Epidermal melanocyte (primary cell): ENCODE measurements around the gene UMODL1.
"Not testable (repeated sequence)": the region's sequence is repeated elsewhere in the genome, so short reads cannot be mapped to it uniquely, and the experiment has no call there.

Source experiments
- DNase-seq: peaks from one replicate; pipeline ENCODE4 v3.0.0; 2011; ENCODE audit warnings: low spot score; ENCODE audit not compliant: insufficient read length

UMODL1 gene

GRCh38 chr21:42078247-42079007 is 7.3 kb downstream of the UMODL1 start:
- not testable (repeated sequence) for DNase-seq

- no peak for DNase-seq
Observed at GRCh38 chr21:42079008-42079938, 8.2 kb downstream of the UMODL1 start.

DNA sequence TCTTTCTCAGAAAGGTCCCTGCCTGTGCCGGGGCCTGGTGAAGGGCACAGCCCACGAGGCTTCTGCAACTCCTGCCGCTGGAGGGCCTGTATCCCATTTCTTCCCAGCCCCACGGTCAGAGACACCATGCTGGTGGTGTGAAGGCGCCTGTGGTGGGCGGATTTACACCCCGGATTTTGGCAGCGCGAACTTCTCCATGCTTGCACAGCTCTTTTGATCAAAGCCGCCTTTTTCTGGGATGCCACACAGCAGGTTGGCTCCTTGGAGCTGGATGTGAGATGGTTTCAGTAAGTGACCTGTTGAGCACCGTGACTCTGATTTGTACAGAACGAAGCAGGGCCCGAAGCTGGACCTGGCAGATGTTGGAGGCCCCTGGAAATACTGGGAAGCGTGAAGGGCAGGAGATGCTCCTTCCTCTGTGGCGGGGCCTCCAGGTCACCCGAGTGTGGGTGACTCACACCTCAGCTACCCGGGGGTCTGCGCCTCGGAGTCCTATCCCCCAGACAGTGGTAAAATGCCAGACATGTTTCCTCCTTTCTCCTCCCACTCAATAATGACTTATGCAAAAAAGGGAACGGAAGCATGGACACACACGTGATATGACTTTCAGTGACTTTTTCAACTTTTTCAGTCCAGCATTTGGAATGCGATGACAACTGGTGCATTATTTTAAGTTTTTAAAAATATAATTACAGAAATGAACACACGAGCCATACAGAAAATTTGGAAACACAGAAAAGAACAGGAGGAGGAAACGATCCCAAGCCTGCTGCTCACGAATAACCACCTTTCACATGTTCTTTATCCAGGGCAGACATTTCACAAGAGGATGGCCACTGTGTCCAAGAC is 9.0 kb downstream of the UMODL1 start:
- no peak for DNase-seq

DNA sequence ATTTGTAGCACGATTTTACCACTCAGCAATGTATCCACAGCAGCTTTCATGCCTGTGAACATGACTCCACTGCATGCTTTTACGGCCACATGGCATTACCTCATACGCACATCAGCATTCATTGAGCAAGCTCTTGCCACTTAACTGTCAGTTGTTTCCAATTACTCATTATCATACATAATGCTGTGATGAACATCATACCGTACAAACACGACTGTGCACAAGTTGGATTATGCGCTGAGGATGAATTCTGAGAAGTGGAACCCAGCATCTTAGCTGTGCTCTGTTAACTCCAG is 9.6 kb downstream of the UMODL1 start:
- DNase-seq: peak; percentile 79

- no peak for DNase-seq
Observed at GRCh38 chr21:42081138-42081537, 10.0 kb downstream of the UMODL1 start.

DNA sequence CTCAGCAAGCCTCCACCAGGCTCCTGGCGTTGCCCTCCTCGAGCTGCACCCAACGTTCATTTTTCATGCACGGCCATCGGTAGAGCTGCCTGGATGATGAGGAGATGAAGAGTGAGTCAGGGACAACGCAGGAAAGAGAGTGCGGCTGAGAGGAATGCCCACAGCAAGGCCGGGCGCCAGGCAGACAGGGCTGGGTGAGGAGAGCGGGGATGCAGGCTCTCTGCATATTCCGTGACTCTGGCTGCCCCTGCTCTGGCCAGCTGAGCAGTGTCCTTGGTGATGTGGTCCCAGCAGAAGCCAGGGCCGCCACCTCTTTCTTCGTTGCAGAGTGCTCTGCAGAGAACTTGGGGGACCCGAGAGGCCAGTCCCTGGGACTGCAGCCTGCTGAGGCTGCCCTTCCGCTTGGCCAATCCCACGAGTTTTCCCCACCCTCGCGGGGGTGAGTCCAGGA is 10.8 kb downstream of the UMODL1 start:
- no peak for DNase-seq

GRCh38 chr21:42082501-42083360 is 11.6 kb downstream of the UMODL1 start:
- no peak for DNase-seq

DNA sequence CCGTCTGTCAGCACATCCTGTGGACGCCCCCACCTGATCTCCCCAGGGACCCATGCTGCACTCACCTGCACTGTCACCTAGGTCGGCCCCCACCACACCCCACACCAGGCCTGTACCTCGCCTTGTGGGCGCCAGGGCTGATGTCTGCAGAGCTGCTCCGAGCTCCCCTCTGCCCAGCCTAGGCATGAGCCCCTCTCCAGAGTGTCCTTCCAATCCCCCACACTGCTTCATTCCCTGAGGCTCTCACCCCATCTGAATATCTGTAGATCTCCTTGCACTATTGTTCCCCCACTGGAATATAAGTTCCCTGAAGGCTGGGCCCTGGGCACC is 12.2 kb downstream of the UMODL1 start:
- DNase-seq: no peak

- no peak for DNase-seq
Observed at GRCh38 chr21:42084079-42084478, 13.0 kb downstream of the UMODL1 start.

DNA sequence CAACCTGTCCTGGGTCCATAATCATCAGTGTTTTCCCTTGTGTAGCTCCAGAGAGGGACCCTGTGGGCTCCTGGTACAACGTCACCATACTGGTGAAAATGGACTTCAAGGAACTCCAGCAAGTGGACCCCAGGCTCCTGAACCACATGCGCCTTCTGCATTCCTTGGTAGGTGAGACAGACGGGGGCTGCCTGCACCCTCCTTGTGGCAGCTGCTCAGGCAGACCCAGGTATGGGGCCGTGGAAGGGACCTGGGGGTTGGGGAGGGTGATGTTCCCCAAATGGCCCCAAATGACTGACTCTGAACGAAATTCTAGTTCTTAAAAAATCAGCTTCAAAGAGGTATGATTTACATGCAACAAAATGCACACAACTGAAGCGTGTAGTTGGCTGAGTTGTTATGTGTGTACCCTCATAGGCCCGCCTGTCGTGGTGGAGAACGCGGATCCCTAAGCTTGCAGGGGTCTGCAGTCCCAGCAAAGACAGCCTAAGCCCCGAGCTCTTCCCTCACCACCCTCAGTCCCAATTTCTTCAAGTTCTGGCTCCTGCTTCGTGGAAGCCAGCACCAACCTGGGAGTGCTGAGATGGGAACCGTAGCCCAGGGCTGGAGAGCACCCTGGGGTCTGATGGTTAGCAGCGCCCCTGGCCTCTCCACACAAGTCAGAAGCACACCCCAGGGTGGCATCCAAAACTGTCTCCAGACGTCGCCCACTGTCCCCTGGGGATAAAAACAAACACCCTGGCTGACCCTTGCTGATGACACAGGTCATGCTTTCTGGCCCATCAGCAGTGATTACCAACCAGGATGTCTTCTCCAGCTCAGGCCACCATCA is 14.3 kb downstream of the UMODL1 start:
- no peak for DNase-seq

- no peak for DNase-seq
Observed at GRCh38 chr21:42086969-42087368, 15.9 kb downstream of the UMODL1 start.

DNA sequence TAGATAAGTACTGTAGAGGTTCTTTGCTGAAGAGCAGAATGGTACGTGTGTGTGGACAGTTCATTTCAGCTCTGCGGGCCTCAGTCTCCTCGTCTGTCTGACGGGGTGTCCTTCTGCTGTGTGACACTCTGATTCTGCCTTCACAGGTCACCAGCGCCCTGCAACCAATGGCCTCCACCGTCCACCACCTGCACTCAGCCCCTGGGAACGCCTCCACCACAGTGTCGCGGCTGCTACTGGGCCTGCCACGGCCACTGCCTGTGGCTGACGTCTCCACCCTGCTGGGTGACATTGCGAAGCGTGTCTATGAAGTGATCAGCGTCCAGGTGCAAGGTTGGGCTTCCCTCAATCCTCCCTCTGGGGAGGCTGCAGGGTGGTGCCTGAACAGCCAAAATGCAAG is 17.0 kb downstream of the UMODL1 start:
- DNase-seq: no peak

- DNase-seq: no peak
Observed at GRCh38 chr21:42088658-42089057, 17.5 kb downstream of the UMODL1 start.

GRCh38 chr21:42089093-42089631 is 18.0 kb downstream of the UMODL1 start:
- DNase-seq: no peak

DNA sequence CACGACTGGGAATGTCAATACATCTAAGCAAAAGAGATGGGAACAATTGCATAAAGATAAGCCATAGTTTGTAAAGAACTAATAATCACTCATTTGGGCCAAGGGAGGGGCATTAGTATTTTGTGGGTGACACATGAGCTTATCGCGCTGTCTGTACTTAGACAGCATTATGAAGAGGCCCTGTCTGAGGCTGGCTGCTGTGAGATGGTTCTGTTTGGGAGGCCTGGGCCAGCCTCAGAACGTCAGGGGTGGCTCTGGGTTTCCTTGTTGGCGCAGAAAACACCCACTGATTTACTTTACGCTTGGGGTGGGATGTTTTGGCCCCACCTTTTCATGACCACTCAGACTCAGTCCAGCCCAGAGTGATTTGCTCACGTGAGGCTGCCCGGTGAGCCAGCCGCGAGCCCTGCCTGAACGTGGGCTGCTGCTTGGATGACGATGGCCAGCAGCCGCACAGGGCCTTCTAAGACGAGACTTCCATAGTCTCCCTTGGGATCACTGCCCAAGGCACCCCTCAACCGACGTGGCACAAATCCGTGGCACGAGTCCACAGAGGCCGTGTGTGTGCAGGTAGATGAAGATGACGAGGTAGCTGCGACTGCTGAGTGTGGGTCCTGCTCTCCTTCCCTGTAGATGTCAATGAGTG is 18.7 kb downstream of the UMODL1 start:
- DNase-seq: no peak

DNA sequence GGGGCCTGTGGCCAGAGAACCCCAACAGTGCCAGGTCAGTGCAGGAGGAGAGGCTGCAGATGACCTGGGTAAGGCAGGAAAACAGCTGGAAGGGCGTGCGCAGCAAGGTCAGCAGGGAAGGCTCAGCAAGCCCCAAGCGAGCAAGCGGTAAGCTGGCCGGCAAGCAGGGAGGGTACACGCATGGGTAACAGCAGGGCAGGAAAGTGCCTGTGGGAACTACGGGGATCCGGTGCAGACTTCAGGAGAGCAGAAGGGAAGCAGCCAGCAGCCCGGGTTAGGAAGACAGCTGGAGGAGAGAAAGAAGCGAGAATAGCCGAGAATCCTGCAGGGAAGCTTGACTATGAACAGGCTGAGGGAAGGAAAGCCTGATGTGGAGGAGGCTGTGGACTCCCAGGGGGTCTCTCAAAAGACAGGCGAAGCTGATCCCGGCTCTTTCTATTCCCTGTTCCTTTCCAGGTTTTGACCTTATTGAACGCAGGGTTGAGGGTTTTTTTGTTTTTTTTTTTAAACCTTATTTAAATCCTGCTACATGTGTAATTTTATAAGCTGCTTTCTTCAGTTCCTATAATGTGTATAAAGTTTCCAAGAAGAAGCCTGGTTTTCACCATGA is 20.9 kb downstream of the UMODL1 start:
- DNase-seq: no peak

DNA sequence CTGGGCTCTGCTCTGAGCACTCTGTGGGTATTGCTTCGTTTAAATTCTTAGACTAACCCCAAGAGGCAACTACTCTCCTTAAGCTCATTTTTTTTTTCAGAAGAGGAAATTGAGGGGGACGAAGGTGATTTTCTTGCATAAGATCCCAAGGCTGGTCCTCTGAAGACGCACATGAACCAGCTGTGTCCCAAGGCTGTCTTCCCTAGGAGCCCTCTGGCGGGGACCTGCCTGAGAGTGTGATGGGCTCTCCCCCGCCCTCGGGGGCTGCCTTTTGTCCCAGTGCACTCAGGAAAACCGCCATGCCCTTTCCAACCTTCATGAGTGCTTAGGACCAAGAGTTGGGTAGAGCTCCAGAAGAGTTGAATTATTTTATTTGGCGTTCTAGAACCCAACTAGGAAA is 21.7 kb downstream of the UMODL1 start:
- DNase-seq: no peak

DNA sequence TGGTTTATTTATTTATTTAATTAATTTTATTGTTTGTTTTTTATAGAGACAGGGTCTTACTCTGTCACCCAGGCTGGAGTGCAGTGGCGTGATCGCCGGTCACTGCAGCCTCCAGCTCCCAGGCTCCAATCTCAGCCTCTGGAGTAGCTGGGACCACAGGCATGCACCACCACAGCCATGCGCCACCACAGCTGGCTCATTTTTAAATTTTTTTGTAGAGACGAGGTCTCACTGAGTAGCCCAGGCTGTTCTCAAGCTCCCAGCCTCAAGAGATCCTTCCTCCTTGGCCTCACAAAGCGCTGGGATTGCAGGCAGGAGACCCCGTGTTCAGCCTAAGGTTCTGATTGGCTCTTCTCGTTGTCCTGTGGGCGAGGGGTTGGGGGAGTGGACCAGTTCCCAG is 22.1 kb downstream of the UMODL1 start:
- DNase-seq: no peak

GRCh38 chr21:42093991-42094421 is 22.9 kb downstream of the UMODL1 start:
- DNase-seq: no peak
